Mesothelial cell of epicardium (in vitro differentiated cells): ENCODE measurements around the gene SCAPER. TPM values are rescaled to one million over a fixed set of nuclear protein-coding genes. Genes with fewer than 3 reads are reported as not detected.
"Not testable (repeated sequence)": the region's sequence is repeated elsewhere in the genome, so short reads cannot be mapped to it uniquely, and the experiment has no call there.

Source experiments
- DNase-seq, 2 experiments: peaks; one replicate each; pipeline ENCODE4 v3.0.0; 2021; ENCODE audit warnings: low spot score in 2 of 2; ENCODE audit not compliant: unreplicated experiment in 2 of 2
- H3K27ac Mint-ChIP-seq: 2 replicates; pipeline ENCODE4 v1.8.0; 2021; ENCODE audit warnings: mixed read lengths
- H3K27me3 Mint-ChIP-seq: 2 replicates; pipeline ENCODE4 v1.8.0; 2021; ENCODE audit warnings: low read depth, mixed read lengths
- H3K36me3 Mint-ChIP-seq: 2 replicates; pipeline ENCODE4 v1.8.0; 2021; ENCODE audit warnings: mixed read lengths
- H3K4me1 Mint-ChIP-seq: 2 replicates; pipeline ENCODE4 v1.8.0; 2021; ENCODE audit warnings: mixed read lengths
- H3K4me3 Mint-ChIP-seq: 2 replicates; pipeline ENCODE4 v1.8.0; 2021; ENCODE audit warnings: mild to moderate bottlenecking, moderate library complexity, mixed read lengths
- H3K9me3 Mint-ChIP-seq: 2 replicates; pipeline ENCODE4 v1.8.0; 2021; ENCODE audit warnings: mixed read lengths
- CTCF ChIP-seq: fragments of 200-600 bp; sonication (generic); IDR thresholded peaks from one replicate; pipeline ENCODE4 v1.5.0; 2021; ENCODE audit warnings: antibody characterized with exemption; ENCODE audit not compliant: unreplicated experiment
- total RNA-seq: library from RNA; stranded (reverse); gene quantifications from 3 replicates; pipeline ENCODE4 v1.2.1, GENCODE V29; 2021

The SCAPER gene
- total RNA-seq, 1 donor from 2014 or later, result 35.9 TPM

- Mint-ChIP-seq H3K4me3 (no peak overlapping the region), H3K9me3 (no peaks in the 10 kb centered on the region), H3K27me3 (peaks cover 41% of the 10 kb centered on the region), H3K36me3 (no peaks in the 10 kb centered on the region), H3K27ac (no peak overlapping the region), H3K4me1 (no peaks in the 10 kb centered on the region)
- no peak for DNase-seq
- no peak for TF ChIP-seq CTCF
These were observed 584.0 kb downstream of the SCAPER start for GRCh38 chr15:76321171-76321570.

GRCh38 chr15:76320012-76320411 is 585.1 kb downstream of the SCAPER start:
- no peaks in the 10 kb centered on the region for H3K4me1 Mint-ChIP-seq
- peaks cover 31% of the 10 kb centered on the region for H3K27me3 Mint-ChIP-seq
- H3K27ac Mint-ChIP-seq, result no peak overlapping the region
- DNase-seq, result no peak
- no peak for TF ChIP-seq CTCF
- H3K9me3 Mint-ChIP-seq, result no peaks in the 10 kb centered on the region
- H3K4me3 Mint-ChIP-seq, result no peak overlapping the region
- H3K36me3 Mint-ChIP-seq, result no peaks in the 10 kb centered on the region

GRCh38 chr15:76313731-76314130 is 591.4 kb downstream of the SCAPER start:
- no peak for DNase-seq
- TF ChIP-seq CTCF, result no peak
- Mint-ChIP-seq H3K4me3 (no peak overlapping the region), H3K9me3 (no peaks in the 10 kb centered on the region), H3K4me1 (peaks cover 17% of the 10 kb centered on the region), H3K27me3 (no peaks in the 10 kb centered on the region), H3K36me3 (no peaks in the 10 kb centered on the region), H3K27ac (no peak overlapping the region)

GRCh38 chr15:76313175-76313567 is 592.0 kb downstream of the SCAPER start:
- not testable (repeated sequence) for H3K36me3 Mint-ChIP-seq, H3K27ac Mint-ChIP-seq, H3K27me3 Mint-ChIP-seq, H3K4me3 Mint-ChIP-seq, DNase-seq, H3K9me3 Mint-ChIP-seq
- H3K4me1 Mint-ChIP-seq, result peaks cover 17% of the 10 kb centered on the region

GRCh38 chr15:76312540-76313174 is 592.5 kb downstream of the SCAPER start:
- TF ChIP-seq CTCF, result no peak
- H3K27ac Mint-ChIP-seq, result peak overlapping the region; percentile 44
- H3K27me3 Mint-ChIP-seq, result no peaks in the 10 kb centered on the region
- peak overlapping the region; percentile 0 for H3K4me3 Mint-ChIP-seq
- H3K9me3 Mint-ChIP-seq, result no peaks in the 10 kb centered on the region
- no peak for DNase-seq
- H3K4me1 Mint-ChIP-seq, result peaks cover 17% of the 10 kb centered on the region
- no peaks in the 10 kb centered on the region for H3K36me3 Mint-ChIP-seq

- Mint-ChIP-seq H3K27me3 (no peaks in the 10 kb centered on the region), H3K4me1 (peaks cover 17% of the 10 kb centered on the region), H3K4me3 (peak within 1 kb of the TSS; percentile 85), H3K9me3 (no peaks in the 10 kb centered on the region), H3K27ac (peak within 1 kb of the TSS; percentile 81), H3K36me3 (no peaks in the 10 kb centered on the region)
- peak; percentile 76 to 92 for DNase-seq
- TF ChIP-seq CTCF, result no peak
These were observed 593.8 kb downstream of the SCAPER start, which contains the start of gene ETFA for GRCh38 chr15:76311100-76311953. Gene ETFA (minus strand): TSS chr15:76311469. CDS start chr15:76311388, 81 bp downstream.
